DND-41 (cell line): ENCODE data around the gene FAHD2B.
"Not testable (repeated sequence)": the region's sequence is repeated elsewhere in the genome, so short reads cannot be mapped to it uniquely, and the experiment has no call there.

ENCODE experiments used
- ATAC-seq: fragments of 200-7000 bp; cut with Tn5 transposase; 3 replicates; pipeline ENCODE4 v1.9.1; 2021; ENCODE audit warnings: low read depth; ENCODE audit not compliant: insufficient read depth
- DNase-seq: peaks from one replicate; pipeline ENCODE4 v3.0.0-alpha.2; 2020
- H2AFZ ChIP-seq: 2 replicates; pipeline ENCODE4 v1.6.0; 2012; ENCODE audit warnings: low read depth, low read length
- H3K27ac ChIP-seq: 2 replicates; pipeline ENCODE4 v1.5.1; 2012; ENCODE audit warnings: low read length, inconsistent platforms
- H3K27me3 ChIP-seq: fragments of 200-600 bp; sonication (generic); 2 replicates; pipeline ENCODE4 v1.6.0; 2012; ENCODE audit warnings: low read length, mild to moderate bottlenecking, inconsistent platforms; ENCODE audit not compliant: insufficient read depth, poor library complexity
- H3K36me3 ChIP-seq: 2 replicates; pipeline ENCODE4 v1.5.1; 2012; ENCODE audit warnings: low read length, inconsistent platforms; ENCODE audit not compliant: insufficient read depth
- H3K4me1 ChIP-seq: 2 replicates; pipeline ENCODE4 v1.5.1; 2012; ENCODE audit warnings: mild to moderate bottlenecking, low read length; ENCODE audit not compliant: insufficient read depth
- H3K4me2 ChIP-seq: 2 replicates; pipeline ENCODE4 v1.6.0; 2012; ENCODE audit warnings: mild to moderate bottlenecking, moderate library complexity, low read length, inconsistent platforms; ENCODE audit not compliant: insufficient read depth
- H3K4me3 ChIP-seq, 2 experiments: fragments of 200-600 bp in 1 of 2; shearing (Covaris generic) in 1 of 2; 2 replicates each; pipeline ENCODE4 v1.5.1; 2012 to 2016; ENCODE audit warnings: inconsistent platforms in 2 of 2, low read length in 2 of 2, mild to moderate bottlenecking in 2 of 2, low read depth in 1 of 2, moderate library complexity in 1 of 2
- H3K79me2 ChIP-seq: 2 replicates; pipeline ENCODE4 v1.6.0; 2012; ENCODE audit warnings: low read length, inconsistent platforms; ENCODE audit not compliant: insufficient read depth
- H3K9ac ChIP-seq: 2 replicates; pipeline ENCODE4 v1.6.0; 2012; ENCODE audit warnings: low read depth, mild to moderate bottlenecking, inconsistent platforms, low read length, moderate library complexity
- H3K9me3 ChIP-seq: 2 replicates; pipeline ENCODE4 v1.5.1; 2012; ENCODE audit warnings: low read length, moderate library complexity, mild to moderate bottlenecking, inconsistent platforms; ENCODE audit not compliant: insufficient read depth, severe bottlenecking
- H4K20me1 ChIP-seq: 2 replicates; pipeline ENCODE4 v1.6.0; 2012; ENCODE audit warnings: low read length; ENCODE audit not compliant: insufficient read depth

FAHD2B gene

DNA sequence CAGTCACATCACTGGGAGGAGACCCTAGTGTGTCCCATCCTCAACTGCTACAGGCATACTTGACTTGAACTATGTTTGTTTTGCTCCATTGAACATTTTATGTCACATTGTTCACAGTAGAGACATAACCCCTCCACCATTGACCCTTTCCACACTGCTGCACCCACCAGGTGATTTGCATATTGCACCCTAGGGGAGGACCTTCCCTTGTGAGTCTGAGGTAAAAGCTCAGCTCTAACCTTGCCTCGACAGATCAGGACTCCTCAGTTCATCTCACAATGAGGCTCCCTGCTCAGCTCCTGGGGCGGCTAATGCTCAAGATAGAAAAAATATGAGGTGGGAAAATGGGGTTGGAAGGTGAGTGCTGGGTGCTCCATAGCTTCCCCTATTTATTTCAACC is 44.6 kb downstream of the FAHD2B start:
- not testable (repeated sequence) for H3K27ac ChIP-seq, H3K4me1 ChIP-seq, H3K27me3 ChIP-seq, H3K4me2 ChIP-seq, H3K4me3 ChIP-seq, ATAC-seq, H3K9ac ChIP-seq, H2AFZ ChIP-seq, DNase-seq, H3K9me3 ChIP-seq, H3K36me3 ChIP-seq, H4K20me1 ChIP-seq, H3K79me2 ChIP-seq

DNA sequence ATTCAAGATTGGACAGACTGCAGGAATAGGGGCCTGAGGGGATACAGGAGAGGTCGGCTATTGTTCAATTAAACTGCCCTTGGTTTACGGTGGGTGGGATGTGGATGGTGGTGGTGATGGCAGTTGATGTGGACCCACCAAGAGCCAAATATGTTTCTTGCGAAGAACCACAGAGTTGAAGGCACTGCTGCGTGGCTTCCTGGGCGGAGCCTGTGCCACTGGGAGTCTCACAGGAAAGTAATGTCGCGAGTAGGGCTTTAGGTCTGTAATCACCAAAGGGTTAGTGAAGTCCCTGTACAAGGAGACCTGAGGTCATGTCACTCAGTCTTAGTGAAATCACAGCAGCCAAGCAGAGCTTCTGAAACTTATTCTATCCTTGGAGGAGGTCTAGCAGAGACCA is 46.2 kb downstream of the FAHD2B start:
- not testable (repeated sequence) for H3K27me3 ChIP-seq, H3K4me2 ChIP-seq, H2AFZ ChIP-seq, H3K4me1 ChIP-seq, H3K4me3 ChIP-seq, H3K79me2 ChIP-seq, H3K9me3 ChIP-seq, H3K27ac ChIP-seq, H3K36me3 ChIP-seq, H4K20me1 ChIP-seq, H3K9ac ChIP-seq
- peak; percentile 66 for ATAC-seq
- peak; percentile 20 for DNase-seq

DNA sequence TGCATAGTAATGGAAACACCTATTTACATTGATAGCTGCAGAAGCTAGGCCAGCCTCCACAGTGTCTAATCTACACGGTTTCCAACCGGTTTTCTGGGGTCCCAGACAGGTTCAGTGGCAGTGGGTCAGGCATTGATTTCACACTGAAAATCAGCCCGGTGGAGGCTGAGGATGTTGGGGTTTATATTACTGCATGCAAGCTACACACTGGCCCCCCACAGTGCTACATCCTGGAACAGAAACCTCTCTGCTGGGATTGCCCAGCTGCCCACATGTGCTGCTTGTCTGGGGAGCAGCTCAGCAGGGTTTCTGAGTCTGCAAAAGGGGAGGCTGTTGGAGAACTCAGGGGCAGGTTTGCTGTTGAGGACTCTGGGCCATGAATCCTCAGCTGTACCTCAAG is 48.0 kb downstream of the FAHD2B start:
- H3K9ac ChIP-seq, H3K27me3 ChIP-seq, H3K4me3 ChIP-seq, H4K20me1 ChIP-seq, H3K36me3 ChIP-seq, H3K27ac ChIP-seq, H3K9me3 ChIP-seq, H3K4me2 ChIP-seq, H2AFZ ChIP-seq, DNase-seq, H3K4me1 ChIP-seq, ATAC-seq, H3K79me2 ChIP-seq: not testable (repeated sequence)

DNA sequence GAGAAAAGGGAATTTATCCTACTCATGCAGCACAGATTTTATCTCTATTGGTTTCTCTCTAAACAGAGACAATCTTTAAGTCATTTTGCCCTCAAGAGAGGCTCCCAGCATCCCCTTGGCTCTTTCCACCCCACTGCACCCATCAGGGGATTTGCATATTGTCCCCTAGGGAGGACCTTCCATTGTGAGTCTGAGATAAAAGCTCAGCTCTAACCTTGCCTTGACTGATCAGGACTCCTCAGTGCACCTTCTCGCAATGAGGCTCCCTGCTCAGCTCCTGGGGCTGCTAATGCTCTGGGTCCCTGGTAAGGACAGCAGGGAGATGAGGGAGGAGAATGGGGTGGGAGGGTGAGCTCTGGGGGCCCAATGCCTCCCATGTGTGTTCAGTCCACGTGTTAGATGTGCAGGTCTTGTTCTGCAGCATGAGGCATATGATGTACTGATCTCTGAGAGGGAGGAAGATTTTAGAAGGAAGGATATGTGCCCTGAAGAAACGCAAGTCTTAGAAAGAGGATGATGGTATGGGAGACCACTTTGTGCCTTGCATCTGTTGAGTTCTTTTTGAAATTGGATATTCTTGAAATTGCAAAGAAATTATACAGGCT is 48.7 kb downstream of the FAHD2B start:
- H3K4me3 ChIP-seq, H3K36me3 ChIP-seq, H3K27ac ChIP-seq, H3K9ac ChIP-seq, H3K27me3 ChIP-seq, DNase-seq, ATAC-seq, H3K4me1 ChIP-seq, H2AFZ ChIP-seq, H3K9me3 ChIP-seq, H3K4me2 ChIP-seq, H4K20me1 ChIP-seq, H3K79me2 ChIP-seq: not testable (repeated sequence)
